Heart right ventricle (tissue), 16 donors: ENCODE measurements around the gene GPR31. TPM values are rescaled to one million over a fixed set of nuclear protein-coding genes. Genes with fewer than 3 reads are reported as not detected.

Experiments used
- ATAC-seq, 8 donors: fragments of 200-7000 bp; cut with Tn5 transposase; one replicate each; pipeline ENCODE4 v1.9.1; 2020; ENCODE audit warnings: mild to moderate bottlenecking in 8 of 8, moderate library complexity in 8 of 8, moderate number of reproducible peaks in 1 of 8
- DNase-seq, 2 donors: peaks; one replicate each; pipeline ENCODE4 v3.0.0-alpha.2; 2020
- H3K27ac ChIP-seq, 10 donors: fragments of 200-600 bp; sonication (generic) in 2 of 10; one replicate each; pipeline versions ENCODE4 v1.5.0 to v1.8.0; 2020 to 2022; ENCODE audit warnings: mild to moderate bottlenecking in 3 of 10
- H3K27me3 ChIP-seq, 7 donors: fragments of 200-600 bp; one replicate each; pipeline ENCODE4 v1.8.0; 2021 to 2022; ENCODE audit warnings: mild to moderate bottlenecking in 2 of 7
- H3K36me3 ChIP-seq, 9 donors: fragments of 200-600 bp; sonication (generic) in 1 of 9; one replicate each; pipeline versions ENCODE4 v1.5.0 to v1.8.0; 2020 to 2022; ENCODE audit warnings: mild to moderate bottlenecking in 2 of 9
- H3K4me1 ChIP-seq, 9 donors: fragments of 200-600 bp; sonication (generic) in 1 of 9; one replicate each; pipeline versions ENCODE4 v1.5.0 to v1.8.0; 2020 to 2022; ENCODE audit warnings: mild to moderate bottlenecking in 4 of 9
- H3K4me3 ChIP-seq, 10 donors: fragments of 200-600 bp; sonication (generic) in 2 of 10; one replicate each; pipeline versions ENCODE4 v1.5.0 to v1.8.0; 2020 to 2022; ENCODE audit warnings: mild to moderate bottlenecking in 7 of 10, moderate library complexity in 2 of 10
- H3K9me3 ChIP-seq, 11 donors: fragments of 200-600 bp in 10 of 11; sonication (generic) in 2 of 11; one replicate each; pipeline versions ENCODE4 v1.5.0 to v1.8.0; 2013 to 2022; ENCODE audit warnings: mild to moderate bottlenecking in 2 of 11, control low read depth in 1 of 11, moderate library complexity in 1 of 11
- WGBS, 2 donors: extraction: QIAGEN DNeasy Blood & Tissue Kit; methylation state at CpG; one replicate each; pipeline ENCODE4 v1.1.7; 2013; ENCODE audit warnings: inconsistent platforms in 1 of 2; 5-methylcytosine and 5-hydroxymethylcytosine counted together
- intact Hi-C, 10 donors: fragments of 100-400 bp; cut with DNase I; formaldehyde crosslinking; loops; one replicate each; pipeline versions ENCODE4 v1.11.1 to v1.14.2; 2022
- polyA plus RNA-seq, 2 donors: library from polyadenylated mRNA; stranded (reverse); fragments of 200-250 nt; gene quantifications; one replicate each; pipeline ENCODE4 v1.2.3, GENCODE V29; 2013
- total RNA-seq, 10 donors: library from RNA; stranded (reverse); fragmentation: NEBNext Ultra II Directional in 3 of 10; extraction: Animal tissue kit (Norgen Biotek cat#: 25700) in 3 of 10; gene quantifications; one replicate each; pipeline versions ENCODE4 v1.2.1 to v1.2.4, GENCODE V29; 2021 to 2023
- TF ChIP-seq, protein P1 (sequence below), 9 donors: fragments of 200-600 bp; sonication (generic) in 2 of 9; IDR thresholded peaks; one replicate each; pipeline versions ENCODE4 v1.5.0 to v1.8.0; 2021 to 2022; ENCODE audit warnings: antibody characterized with exemption in 9 of 9, mild to moderate bottlenecking in 5 of 9, moderate library complexity in 1 of 9
- donor health status: Arrhythmogenic right ventricular cardiomyopathy.
- donor health status: ischemic (EF 13 %, LVEDD 7.1; RV severe dilation, severe dysfunction).
- donor health status: healthy with polysubstance abuse.
- donor health status: DM: no; HTN: yes; CAD: no.
- donor health status: DM: no; HTN: no; CAD: no.
- donor health status: ischemic (EF 25% LVEDD 6.9; RV normal size, moderate dysfunction).
- donor health status: ischemic (EF 25% LVEDD 5.7; RV mildly dilated, moderate dysfunction).
- donor health status: healthy.
- donor health status: DM: yes; HTN: yes; CAD: no.
- donor health status: Ischemic cardiomyopathy.
- donor health status: ischemic (EF 35%, LVEDD 5.7; RV mildly dilated, moderate dysfunction).
- donor health status: nonischemic (EF 11% LVEDD 7.7; RV severe dilation, severe dysfunction).
- donor health status: DM: yes; HTN: yes; CAD: no.
- donor health status: PGD.
- donor health status: ischemic (EF 29% LVEDD 5.4; RV normal size, mild dysfunction).
- donor health status: nonischemic (EF 23%, LVEDD 6.1; RV moderate dilation, normal function).

The GPR31 gene
- total and polyA plus RNA-seq, 12 donors = not detected

GRCh38 chr6:167148997-167149396, 8.8 kb downstream of the GPR31 start:
- Histone ChIP-seq H3K27me3 (peaks cover 0 to 59% (median 38%) of the 10 kb centered on the region in 7 donors), H3K4me1 (peaks cover 0 to 13% (median 0%) of the 10 kb centered on the region in 9 donors), H3K9me3 (no peaks in the 10 kb centered on the region), H3K27ac (no peak overlapping the region), H3K36me3 (no peaks in the 10 kb centered on the region), H3K4me3 (no peak overlapping the region)
- intact Hi-C loops = loop anchor here in 5 of 10 donors (5.0 to 10.0 kb wide), 3 partner anchors 154 to 374 kb away; partner anchors contain the start of gene CEP43 (in 4 of the 5)
- 83 to 84% methylated on average over 5 of the region's 5 CpGs for WGBS, 2 donors
- TF ChIP-seq, protein P1, sequence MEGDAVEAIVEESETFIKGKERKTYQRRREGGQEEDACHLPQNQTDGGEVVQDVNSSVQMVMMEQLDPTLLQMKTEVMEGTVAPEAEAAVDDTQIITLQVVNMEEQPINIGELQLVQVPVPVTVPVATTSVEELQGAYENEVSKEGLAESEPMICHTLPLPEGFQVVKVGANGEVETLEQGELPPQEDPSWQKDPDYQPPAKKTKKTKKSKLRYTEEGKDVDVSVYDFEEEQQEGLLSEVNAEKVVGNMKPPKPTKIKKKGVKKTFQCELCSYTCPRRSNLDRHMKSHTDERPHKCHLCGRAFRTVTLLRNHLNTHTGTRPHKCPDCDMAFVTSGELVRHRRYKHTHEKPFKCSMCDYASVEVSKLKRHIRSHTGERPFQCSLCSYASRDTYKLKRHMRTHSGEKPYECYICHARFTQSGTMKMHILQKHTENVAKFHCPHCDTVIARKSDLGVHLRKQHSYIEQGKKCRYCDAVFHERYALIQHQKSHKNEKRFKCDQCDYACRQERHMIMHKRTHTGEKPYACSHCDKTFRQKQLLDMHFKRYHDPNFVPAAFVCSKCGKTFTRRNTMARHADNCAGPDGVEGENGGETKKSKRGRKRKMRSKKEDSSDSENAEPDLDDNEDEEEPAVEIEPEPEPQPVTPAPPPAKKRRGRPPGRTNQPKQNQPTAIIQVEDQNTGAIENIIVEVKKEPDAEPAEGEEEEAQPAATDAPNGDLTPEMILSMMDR (IDR thresholded peaks at IDR 0.05) = no peak
- DNase-seq (no peak), ATAC-seq (no peak)

- Histone ChIP-seq H3K4me1 (peaks cover 0 to 7% (median 0%) of the 10 kb centered on the region in 9 donors), H3K27ac (no peak overlapping the region), H3K27me3 (peaks cover 0 to 63% (median 39%) of the 10 kb centered on the region in 7 donors), H3K4me3 (no peak overlapping the region), H3K36me3 (no peaks in the 10 kb centered on the region), H3K9me3 (no peaks in the 10 kb centered on the region)
- TF ChIP-seq, protein P1 (IDR thresholded peaks at IDR 0.05) = no peak
- ATAC-seq (no peak), DNase-seq (no peak)
- intact Hi-C loops = loop anchor here in 5 of 10 donors (5.0 to 10.0 kb wide), 3 partner anchors 153 to 373 kb away; partner anchors contain the start of gene CEP43 (in 4 of the 5)
Observed at GRCh38 chr6:167148021-167148420, 9.8 kb downstream of the GPR31 start.

DNA sequence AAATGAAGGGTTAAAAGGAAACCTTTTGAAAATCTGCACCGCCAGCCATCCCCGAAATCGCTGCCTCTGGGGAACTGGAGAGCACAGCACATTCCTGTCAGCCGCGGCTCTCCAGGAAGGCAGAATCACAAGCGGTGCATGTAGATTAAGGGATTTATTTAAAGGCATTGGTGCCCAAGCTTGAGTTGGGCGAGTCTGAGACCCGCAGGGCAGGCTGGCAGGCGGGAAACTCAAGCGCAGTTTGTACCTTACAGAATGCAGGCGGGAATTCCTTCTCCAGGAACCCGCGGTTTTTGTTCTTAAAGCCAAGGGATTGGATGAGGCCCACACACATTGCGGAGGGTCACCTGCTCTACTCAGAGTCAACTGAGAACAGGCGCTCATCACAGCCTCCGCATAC, 10.8 kb downstream of the GPR31 start:
- peaks cover 0 to 7% (median 0%) of the 10 kb centered on the region in 9 donors for H3K4me1 ChIP-seq
- no peaks in the 10 kb centered on the region for H3K9me3 ChIP-seq
- intact Hi-C loops = loop anchor here in 5 of 10 donors (5.0 to 10.0 kb wide), 3 partner anchors 152 to 372 kb away; partner anchors contain the start of gene CEP43 (in 4 of the 5)
- H3K36me3 ChIP-seq = no peaks in the 10 kb centered on the region
- H3K4me3 ChIP-seq = no peak overlapping the region
- DNase-seq (no peak), ATAC-seq (no peak)
- H3K27me3 ChIP-seq = peaks cover 0 to 69% (median 36%) of the 10 kb centered on the region in 7 donors
- WGBS, 2 donors = 16 to 21% methylated on average over 16 of the region's 16 CpGs
- TF ChIP-seq, protein P1 (IDR thresholded peaks at IDR 0.05) = no peak
- H3K27ac ChIP-seq = no peak overlapping the region

GRCh38 chr6:167146135-167146534, 11.6 kb downstream of the GPR31 start:
- Histone ChIP-seq H3K4me1 (peaks cover 0 to 7% (median 0%) of the 10 kb centered on the region in 9 donors), H3K27ac (no peak overlapping the region), H3K27me3 (peaks cover 0 to 77% (median 37%) of the 10 kb centered on the region in 7 donors), H3K36me3 (no peaks in the 10 kb centered on the region), H3K9me3 (no peaks in the 10 kb centered on the region), H3K4me3 (no peak overlapping the region)
- DNase-seq = no peak
- TF ChIP-seq, protein P1 (IDR thresholded peaks at IDR 0.05) = no peak
- intact Hi-C loops = loop anchor here in 5 of 10 donors (5.0 to 10.0 kb wide), 3 partner anchors 151 to 371 kb away; partner anchors contain the start of gene CEP43 (in 4 of the 5)
- no peak for ATAC-seq
- WGBS, 2 donors = 70 to 79% methylated on average over 15 of the region's 15 CpGs
